ENCODE data around the gene LDLRAP1. TPM values are rescaled to one million over a fixed set of nuclear protein-coding genes. Genes with fewer than 3 reads are reported as not detected.

Gene LDLRAP1
- total RNA-seq, 2 donors from 2014 or later, result 9.5 to 10.3 TPM

DNA sequence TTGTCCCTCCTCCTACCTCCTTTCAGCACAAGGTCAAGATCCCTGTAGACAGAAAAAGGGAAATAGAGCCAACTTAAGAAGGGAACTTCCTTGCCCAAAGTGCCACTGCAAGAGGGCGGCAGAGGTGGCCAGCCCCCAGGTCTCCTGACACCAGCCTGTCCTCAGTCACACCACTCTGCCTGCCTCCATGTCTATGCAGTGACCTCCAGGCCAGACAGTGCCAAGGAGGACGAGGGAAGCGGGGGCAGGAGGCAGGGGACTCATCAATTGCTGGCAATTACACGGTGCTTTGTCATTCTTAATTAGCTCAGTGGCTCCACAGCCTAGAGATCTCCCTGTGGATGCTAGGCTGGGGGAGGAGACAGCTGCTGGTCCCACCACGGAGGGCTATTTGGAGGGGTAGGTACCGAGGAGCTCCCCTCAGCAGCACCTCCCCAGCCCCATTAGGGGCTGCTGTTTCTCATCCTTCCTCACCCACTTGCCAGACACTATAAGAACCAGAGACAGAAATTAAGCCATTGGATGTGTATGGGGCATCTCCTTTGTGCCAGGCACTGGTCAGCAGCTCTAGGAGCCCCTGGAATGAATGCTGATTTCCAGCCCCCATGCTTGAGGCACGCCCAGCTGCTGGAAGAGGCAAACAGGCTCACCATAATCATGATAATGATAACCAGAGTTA, 6.1 kb upstream of the LDLRAP1 start:
- intact Hi-C loops (cut with DNase I), result no loop called here
- no peak for ATAC-seq

DNA sequence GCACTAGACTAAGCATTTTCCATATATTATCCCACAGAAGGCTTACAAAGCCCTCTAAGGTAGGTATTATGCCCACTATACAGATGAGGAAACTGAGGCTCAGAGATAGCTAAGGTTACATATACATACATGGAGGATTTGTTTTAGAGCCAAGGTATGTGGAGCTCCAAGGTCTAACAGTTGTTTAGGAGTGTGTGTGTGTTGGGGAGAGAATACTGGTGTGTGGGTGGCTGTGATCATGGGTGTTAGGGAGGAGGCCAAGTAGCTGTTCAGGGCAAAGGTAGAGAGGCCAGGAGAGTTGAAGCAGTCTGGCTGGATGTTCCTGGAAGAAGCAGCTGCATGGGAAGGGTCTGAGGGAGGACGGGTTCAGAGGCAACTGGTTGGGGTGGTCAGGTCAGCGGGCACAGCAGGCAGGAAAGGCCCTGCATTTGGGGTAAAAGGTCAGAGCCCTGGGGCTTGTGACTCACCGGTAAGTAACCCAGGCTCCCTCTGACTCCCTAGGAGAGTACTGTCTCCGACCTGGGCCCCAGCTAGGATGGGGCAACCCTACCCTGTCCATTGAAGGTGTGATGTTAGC, 5.1 kb upstream of the LDLRAP1 start:
- no peak for ATAC-seq
- intact Hi-C loops (cut with DNase I), result no loop called here

More for the DNA sequence above, 6.1 kb upstream of the LDLRAP1 start:
- no peak for DNase-seq

DNA sequence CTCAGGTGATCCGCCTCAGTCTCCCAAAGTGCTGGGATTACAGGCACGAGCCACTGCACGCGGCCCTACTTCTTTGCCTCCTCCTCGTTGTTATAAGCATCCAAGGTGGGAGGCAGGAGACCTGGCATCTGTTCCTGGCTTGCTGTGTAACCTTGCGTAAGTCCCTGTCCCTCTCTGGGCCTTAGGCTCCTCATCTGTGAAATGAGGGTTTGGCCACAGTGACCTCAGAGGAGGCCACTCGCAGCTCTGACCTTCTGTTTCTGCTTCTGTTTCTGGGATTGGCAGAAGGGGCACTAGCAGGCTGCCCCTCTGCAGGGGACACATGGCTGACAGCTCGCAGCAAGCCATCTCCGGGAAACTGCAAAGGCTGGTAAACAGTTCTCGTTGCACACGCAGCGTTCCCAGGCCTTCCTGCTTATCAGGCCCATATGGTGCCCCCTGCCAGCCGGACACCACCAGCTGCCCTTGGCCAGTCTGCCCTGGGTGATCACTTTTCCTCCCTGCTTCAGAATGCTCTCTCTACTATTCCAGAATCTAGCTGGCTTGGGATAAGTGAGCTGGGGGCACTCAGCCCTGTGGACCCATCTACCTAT, 2.6 kb upstream of the LDLRAP1 start:
- intact Hi-C loops (cut with DNase I), result no loop called here
- no peak for DNase-seq
- no peak for ATAC-seq

More for the DNA sequence above, 5.1 kb upstream of the LDLRAP1 start:
- DNase-seq, result no peak

DNA sequence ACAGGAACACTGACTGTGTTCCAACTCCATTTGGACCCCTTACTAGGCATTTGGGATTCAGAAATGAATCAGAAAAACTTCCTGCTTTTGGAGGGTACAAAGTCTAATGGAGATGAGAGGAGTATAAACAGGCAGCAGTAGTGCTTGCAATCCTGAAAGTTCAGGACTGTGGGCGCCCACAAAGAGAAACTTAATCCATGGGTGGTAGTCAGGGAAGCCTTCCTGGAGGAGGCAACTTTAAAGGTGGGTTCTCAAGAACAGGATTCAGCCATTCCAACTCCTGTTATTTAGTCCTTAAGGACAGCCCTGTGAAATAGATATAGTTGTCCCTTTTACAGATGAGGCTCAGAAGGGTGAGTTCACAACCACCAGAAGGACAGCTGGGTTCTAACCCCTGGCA, 2.0 kb upstream of the LDLRAP1 start:
- no peak for ATAC-seq
- intact Hi-C loops (cut with DNase I), result no loop called here

DNA sequence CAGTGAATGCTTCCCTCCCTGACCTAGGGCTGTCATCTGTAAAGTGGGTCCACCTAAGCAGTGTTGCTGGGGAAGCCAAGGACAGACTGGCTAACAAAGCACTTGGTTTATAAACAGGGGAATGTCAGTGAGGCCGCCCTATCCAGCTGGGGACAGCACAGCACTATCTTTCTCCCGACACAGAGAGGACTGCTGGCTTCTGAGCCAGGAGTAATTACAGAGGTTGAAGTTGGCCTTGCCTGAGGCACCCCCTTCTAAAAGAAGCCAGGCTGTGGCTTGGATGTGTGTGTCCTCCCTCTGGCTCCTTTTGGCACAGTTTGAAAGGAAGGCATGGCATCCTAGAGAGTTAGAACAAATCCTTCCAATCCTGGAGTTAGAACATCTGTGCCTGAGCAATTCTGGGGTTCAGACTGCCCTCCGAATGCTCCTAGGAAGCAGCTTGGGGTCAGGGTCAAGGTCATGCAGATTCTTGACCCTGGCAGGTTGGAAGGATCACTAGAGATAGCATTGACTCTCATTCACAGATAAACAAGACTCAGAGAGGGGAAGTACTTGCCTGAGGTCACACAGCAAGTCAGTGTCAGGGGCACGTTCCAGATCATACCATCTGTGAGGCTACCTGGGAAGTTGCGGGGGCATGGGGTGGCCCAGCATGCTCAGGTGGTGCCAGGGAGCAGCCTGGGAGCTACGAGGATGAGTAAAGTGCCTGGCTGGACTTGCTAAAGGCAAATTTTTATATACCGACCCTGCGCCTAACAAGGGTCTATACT, 1.3 kb upstream of the LDLRAP1 start:
- ATAC-seq (no peak), DNase-seq (no peak)
- intact Hi-C loops (cut with DNase I), result no loop called here

More for the DNA sequence above, 2.0 kb upstream of the LDLRAP1 start:
- DNase-seq, result no peak

DNA sequence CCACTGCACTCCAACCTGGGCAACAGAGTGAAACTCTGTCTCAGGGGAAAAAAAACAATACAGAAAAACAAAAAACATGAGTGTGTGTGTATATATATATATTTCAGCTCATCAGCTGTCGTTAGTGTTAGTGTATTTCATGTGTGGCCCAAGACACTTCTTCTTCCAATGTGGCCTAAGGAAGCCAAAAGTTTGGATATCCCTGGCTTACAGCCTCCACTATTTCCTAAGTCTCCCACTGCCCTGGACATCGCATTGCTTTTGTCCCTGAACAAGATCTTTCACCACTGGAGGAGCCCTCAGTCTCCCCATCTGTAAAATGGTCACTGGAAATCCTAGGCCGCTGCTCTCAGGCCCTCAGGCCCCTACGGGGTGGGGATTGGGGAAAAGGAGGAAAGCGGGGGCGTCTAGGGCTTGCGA, 391 bp upstream of the LDLRAP1 start:
- intact Hi-C loops (cut with DNase I), result no loop called here
- no peak for DNase-seq
- no peak for ATAC-seq

DNA sequence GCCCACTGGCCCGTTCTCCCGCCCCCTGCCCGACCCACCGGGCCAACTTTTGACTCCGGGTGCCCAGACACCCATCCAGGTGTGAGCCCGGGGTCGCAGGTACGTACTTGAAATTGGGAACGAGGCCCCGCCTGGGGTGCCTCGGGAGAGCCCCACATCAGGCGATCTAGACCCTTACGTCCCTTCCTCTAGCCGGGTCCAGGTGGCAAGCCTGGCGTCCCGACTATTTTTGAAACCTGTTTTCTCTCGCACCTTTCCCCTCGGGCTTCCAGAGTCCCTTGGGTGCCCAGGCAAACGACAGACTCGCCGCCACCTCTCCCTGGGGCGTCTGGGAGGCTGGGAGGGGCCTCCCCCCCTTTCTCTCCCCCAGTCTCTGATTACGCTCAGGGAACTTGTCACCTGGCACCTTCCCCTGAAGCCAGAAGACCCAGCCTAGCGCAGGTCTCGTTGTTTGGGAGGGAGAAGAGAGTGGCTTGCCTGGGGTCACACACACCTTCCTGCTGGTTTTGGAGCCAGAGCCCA, 898 bp downstream of the LDLRAP1 start:
- no peak for DNase-seq
- intact Hi-C loops (cut with DNase I), result no loop called here
- no peak for ATAC-seq

DNA sequence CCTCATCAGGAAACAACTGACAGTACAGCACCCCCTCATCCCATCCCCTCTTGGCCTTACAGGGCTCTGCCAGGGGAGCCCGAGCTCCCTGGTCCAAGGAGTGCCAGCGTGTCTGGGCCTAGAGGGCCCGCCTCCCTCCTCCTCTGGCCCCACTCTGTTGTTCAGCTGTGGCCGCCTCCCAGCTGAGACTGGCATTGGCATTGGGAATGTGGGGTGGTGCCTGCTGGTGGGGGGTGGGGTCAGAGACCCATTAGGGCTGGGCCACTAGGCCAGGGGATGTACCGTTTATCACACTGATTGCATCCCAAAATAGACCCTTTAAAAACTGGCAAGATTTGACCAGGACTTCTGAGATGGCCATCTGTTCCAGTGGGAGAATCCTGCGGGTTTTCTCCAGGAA, 1.4 kb downstream of the LDLRAP1 start:
- ATAC-seq (peak; percentile 5 to 28), DNase-seq (no peak)
- intact Hi-C loops (cut with DNase I), result no loop called here

DNA sequence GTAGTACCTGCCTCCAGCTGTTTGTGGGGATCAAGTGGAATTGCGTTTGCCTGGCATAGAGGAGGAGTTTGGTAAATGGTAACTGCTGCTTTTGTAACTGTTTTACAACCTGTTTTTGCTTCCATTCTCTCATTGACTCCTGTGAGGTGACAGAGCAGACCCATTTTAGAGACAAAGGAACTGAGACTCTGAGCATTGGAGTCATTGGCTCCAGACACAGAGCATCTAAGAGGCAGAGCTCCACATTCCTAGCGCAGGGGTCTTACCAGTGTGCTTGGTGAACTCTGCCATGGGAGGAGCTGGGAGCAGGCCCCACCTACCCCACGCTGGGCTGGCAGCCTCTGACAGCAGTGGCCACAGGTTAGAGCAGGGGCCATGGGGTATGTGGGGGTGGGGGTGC, 2.4 kb downstream of the LDLRAP1 start:
- DNase-seq (no peak), ATAC-seq (no peak)
- intact Hi-C loops (cut with DNase I), result no loop called here

DNA sequence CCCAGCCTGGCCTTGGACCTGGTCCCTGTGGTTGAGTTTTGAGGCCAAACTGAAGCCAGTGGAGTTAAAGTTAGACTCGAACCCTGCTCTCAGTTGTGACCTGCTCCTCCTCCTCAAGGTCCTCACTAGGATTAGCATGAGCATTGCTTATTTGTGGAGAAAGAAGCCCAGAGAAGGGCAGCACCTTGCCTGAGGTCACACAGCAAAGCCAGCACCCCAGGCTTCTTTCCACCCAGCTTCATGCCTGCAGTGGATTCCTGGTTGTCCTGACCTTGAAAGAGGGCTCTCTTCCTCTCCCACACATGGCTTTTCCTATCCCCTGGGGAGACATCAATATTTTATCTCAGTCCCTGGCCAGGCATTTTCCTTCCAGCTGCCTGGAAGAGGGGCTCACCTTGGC, 2.8 kb downstream of the LDLRAP1 start:
- no peak for DNase-seq
- ATAC-seq, result no peak
- intact Hi-C loops (cut with DNase I), result no loop called here

DNA sequence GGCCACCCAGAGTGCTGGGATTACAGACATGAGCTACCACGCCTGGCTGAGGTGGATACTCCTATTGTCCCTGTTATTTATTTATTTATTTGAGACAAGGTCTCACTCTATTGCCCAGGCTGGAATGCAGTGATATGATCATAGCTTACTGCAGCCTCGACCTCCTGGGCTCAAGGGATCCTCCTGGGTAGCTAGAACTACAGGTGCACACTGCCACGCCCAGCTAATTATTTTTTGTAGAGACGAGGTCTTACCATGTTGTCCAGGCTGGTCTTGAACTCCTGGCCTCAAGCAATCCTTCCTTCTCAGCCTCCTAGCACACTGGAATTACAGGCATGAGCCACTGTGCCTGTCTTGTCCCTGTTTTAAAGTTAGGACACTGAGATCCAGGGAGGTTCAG, 5.2 kb downstream of the LDLRAP1 start:
- no peak for ATAC-seq
- intact Hi-C loops (cut with DNase I), result no loop called here
- DNase-seq, result no peak

DNA sequence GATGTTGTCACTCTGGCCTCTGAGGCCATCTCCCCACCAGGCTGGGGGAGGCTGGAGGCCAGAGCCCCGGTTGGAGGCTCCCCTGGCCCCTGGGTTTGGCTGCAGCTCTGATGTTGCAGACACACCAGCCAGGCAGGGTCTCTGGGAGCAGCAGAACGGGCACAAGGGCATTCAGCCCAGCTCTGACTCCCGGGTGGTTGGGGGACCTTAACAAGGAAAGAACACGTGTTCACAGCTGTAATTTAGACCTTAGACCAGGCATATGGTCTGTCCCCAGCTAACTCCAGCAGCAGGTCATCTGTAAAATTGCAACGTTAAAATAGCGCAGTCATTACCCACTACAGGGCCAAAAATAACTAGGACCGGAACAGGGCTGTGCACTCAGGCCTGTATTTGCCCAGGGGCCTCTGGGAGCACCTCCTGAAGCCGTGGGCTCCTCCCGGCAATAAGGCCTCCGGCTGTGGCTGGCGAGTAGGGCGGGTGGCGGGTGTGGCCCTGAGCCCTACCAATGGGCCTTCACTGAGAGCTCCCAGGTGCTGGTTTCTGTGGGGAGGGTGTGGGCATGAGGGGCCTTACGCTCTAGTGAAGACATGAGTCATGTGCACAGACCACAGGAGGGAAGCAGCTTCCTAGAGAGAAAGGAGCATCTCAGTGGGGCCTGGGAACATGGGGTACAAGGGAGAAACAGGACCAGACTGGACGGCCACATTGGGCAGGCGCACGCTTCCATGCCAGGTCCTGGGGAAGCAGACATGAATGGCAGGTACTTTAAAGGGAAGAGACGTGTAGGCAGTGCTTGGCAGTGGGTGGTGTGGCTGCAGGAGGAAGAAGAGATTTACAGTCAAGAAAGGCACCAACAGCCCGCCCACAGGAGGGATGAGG, 6.1 kb downstream of the LDLRAP1 start:
- peak; percentile 51 to 66 for ATAC-seq
- peak; percentile 65 for DNase-seq
- intact Hi-C loops (cut with DNase I), result no loop called here

DNA sequence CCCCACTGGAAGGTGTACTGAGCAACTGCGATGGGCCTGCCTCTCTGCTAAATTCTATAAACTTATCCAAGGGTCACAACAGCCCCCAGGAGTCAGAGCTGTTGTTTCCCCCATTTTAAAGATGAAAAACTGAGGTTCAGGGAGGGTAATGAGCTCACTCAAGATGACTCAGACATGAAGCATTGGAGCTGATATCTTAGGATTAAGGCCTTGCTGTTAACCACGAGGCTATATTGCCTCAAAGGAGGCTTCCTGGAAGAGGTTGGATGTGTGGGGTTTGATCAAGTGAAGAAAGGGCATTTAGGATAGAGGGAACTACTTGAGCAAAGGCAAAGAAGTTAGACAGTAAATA, 6.7 kb downstream of the LDLRAP1 start:
- intact Hi-C loops (cut with DNase I), result no loop called here
- ATAC-seq, result peak in 1 of 2 donors; percentile 13
- DNase-seq, result no peak

DNA sequence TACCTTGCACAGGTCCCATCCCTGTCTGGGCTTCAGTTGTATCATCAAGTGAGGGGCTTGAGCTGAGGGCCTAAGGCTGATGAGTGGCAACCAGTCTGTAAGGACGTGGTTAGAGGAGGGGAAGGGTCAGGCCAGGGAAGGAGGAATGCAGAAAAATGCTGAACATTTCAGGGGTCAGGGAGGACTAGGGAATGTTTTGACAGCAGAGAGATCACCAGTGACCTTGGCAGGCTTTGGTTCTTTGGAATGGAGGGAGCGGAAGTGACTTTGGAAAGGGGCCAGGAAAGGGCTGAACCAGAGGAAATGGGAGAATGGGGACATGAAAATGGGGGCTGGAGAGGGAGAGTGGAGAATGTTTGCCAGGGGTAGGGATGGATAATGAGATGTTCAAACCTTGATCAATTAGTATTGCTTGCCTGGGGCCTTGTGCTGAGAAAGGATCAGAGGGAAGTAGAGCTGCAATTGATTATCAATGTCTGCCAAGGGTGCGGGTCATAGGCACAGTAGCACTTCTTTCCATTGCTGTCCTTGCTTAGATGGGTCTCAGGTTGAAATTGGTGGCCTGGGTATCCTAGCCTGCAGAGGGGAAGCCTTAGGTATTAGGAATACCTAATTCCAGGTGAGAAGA, 7.4 kb downstream of the LDLRAP1 start:
- peak; percentile 27 to 32 for ATAC-seq
- intact Hi-C loops (cut with DNase I), result no loop called here
- DNase-seq, result peak; percentile 54

DNA sequence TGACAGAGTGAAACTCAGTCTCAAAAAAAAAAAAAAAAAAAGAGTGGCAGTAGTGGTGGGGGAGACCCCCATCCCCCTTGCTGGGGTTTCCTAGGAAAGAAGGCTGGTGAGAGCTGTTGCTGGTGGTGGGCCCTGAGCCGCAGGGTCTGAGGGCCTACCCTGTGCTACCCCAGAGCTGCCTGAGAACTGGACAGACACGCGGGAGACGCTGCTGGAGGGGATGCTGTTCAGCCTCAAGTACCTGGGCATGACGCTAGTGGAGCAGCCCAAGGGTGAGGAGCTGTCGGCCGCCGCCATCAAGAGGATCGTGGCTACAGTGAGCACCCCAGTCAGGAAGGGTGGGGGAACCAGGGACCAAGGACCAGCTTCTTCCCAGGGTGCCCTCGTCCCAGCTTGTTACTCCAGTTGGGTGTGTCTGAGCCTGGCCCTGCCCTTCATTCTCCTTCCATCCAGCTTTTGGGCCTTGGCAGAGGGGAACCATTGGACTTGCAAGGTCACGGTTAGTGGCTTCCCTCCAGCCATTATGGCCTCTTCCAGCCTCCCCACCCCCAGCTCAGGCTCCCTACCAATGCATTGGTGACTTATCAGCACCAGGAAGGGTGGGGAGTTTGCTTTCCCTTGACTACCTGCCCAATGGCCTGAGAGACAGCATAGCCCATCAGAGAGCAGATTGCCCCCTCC, 10.5 kb downstream of the LDLRAP1 start:
- no peak for DNase-seq
- intact Hi-C loops (cut with DNase I), result no loop called here
- no peak for ATAC-seq

DNA sequence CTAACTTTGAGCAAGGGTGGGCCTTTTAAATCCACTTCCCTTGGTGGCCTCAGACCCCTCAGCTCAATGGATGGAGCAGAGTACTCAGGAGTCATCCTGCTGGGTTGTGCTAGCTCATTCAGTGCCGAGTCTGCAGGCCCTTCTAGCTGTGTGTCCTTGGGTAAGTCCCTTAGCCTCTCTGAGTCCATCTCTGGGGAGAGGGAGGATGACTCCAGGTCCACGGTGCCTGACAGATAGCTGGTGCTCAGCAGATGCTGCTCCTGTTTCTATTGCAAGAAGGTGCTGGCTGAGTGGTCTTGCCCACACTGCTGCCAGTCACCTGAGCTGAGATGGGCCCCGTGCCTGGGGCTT, 11.0 kb downstream of the LDLRAP1 start:
- DNase-seq (no peak), ATAC-seq (no peak)
- intact Hi-C loops (cut with DNase I), result no loop called here

DNA sequence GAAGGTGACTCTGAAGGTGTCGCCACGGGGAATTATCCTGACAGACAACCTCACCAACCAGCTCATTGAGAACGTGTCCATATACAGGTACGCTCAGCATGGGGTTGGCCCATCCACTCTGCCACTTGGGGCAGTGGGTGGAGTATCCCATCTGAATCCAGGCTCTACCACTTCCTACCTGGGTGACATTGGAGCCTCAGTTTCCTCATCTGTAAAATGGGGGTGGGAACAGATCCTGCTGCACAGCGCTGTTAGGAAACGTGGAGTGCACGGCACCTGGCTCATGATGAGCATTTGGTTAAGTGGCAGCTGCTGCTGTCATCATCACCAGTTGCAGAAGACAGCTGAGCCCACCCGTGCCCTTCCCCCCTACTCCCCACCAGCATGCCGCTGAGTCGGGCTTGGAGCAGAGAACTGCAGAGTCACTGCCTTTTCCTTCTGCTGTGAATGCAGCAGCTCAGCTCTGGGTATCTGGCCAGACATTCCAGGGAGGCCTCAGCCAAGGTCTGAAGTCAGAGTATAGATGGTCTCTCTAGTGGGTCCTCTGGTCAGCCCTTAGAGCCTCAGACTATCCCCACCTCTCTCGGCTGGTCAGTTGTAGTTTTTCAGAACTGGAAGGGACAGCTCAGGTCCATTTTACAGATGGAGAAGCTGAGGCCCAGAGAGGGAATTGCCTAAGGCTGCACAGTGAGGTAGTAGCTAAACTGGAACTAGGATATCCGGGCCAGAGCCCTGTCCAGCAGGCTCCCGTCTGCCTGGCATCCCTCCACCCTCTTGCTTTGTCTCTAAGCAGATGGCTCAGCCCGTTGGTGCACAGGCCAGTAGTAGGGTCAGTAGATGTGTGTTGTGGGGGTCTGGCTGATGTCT, 11.7 kb downstream of the LDLRAP1 start:
- ATAC-seq (no peak), DNase-seq (no peak)
- intact Hi-C loops (cut with DNase I), result no loop called here

Measured in left cardiac atrium (tissue), 4 donors.